Ishikawa (cell line): Measurements from ENCODE around the gene C4B.

Source experiments
- CEBPB ChIP-seq: IDR thresholded peaks from 2 replicates; pipeline ENCODE4 v1.6.1; 2012
- EGR1 ChIP-seq: IDR thresholded peaks from 2 replicates; pipeline ENCODE4 v1.6.1; 2012
- EP300 ChIP-seq: IDR thresholded peaks from 2 replicates; pipeline ENCODE4 v1.6.1; 2012; ENCODE audit warnings: borderline replicate concordance
- MAX ChIP-seq: IDR thresholded peaks from 2 replicates; pipeline ENCODE4 v1.6.1; 2012
- REST ChIP-seq: IDR thresholded peaks from 2 replicates; pipeline ENCODE4 v1.6.1; 2012; ENCODE audit warnings: low read depth, mild to moderate bottlenecking
- TAF1 ChIP-seq: IDR thresholded peaks from 2 replicates; pipeline ENCODE4 v1.6.1; 2012; ENCODE audit warnings: low read depth, mild to moderate bottlenecking
- TCF12 ChIP-seq: IDR thresholded peaks from 2 replicates; pipeline ENCODE4 v1.6.1; 2012; ENCODE audit warnings: low read depth
- YY1 ChIP-seq: IDR thresholded peaks from 2 replicates; pipeline ENCODE4 v1.6.1; 2012; ENCODE audit warnings: low read depth
- ZBTB7A ChIP-seq: IDR thresholded peaks from 2 replicates; pipeline ENCODE4 v1.6.1; 2012; ENCODE audit warnings: low read depth

- TF ChIP-seq YY1 (no peak), EP300 (no peak), TAF1 (no peak), EGR1 (no peak), MAX (no peak), REST (no peak), ZBTB7A (no peak), TCF12 (no peak), CEBPB (no peak)
Measured at GRCh38 chr6:32070814-32071543, 56.4 kb downstream of the C4B start.
